ENCODE data around the gene LYPD6B. TPM values are rescaled to one million over a fixed set of nuclear protein-coding genes. Genes with fewer than 3 reads are reported as not detected.

Gene LYPD6B
- total RNA-seq, 1 experiment from 2014 or later = 0.75 TPM

GRCh38 chr2:149064856-149065630, 26.5 kb downstream of the LYPD6B start:
- H3K4me3 ChIP-seq (ENCODE audit: low read length) = no peak overlapping the region
- H3K79me2 ChIP-seq (ENCODE audit: low read length) = no peaks in the 10 kb centered on the region
- DNase-seq = no peak
- H3K9me3 ChIP-seq (ENCODE audit: low read length) = no peaks in the 10 kb centered on the region
- H3K27me3 ChIP-seq (ENCODE audit: low read length) = no peaks in the 10 kb centered on the region
- H3K4me1 ChIP-seq (ENCODE audit: low read length) = no peaks in the 10 kb centered on the region
- H2AFZ ChIP-seq (ENCODE audit: low read length) = no peak overlapping the region
- no peaks in the 10 kb centered on the region for H3K9me2 ChIP-seq (replicated peaks; ENCODE audit: insufficient read depth, low read length)
- H3K9ac ChIP-seq (ENCODE audit: low read length) = no peak overlapping the region
- no peak overlapping the region for H3K4me2 ChIP-seq (ENCODE audit: low read depth, low read length, poor library complexity, severe bottlenecking)
- no peaks in the 10 kb centered on the region for H4K20me1 ChIP-seq (ENCODE audit: insufficient read depth, low read depth, low read length)
- no peaks in the 10 kb centered on the region for H3K36me3 ChIP-seq (ENCODE audit: insufficient read depth, low read length)
- no peak overlapping the region for H3K27ac ChIP-seq (ENCODE audit: low read length)

- H3K27ac ChIP-seq (ENCODE audit: low read length) = no peak overlapping the region
- H3K4me2 ChIP-seq (ENCODE audit: low read depth, low read length, poor library complexity, severe bottlenecking) = no peak overlapping the region
- no peak overlapping the region for H2AFZ ChIP-seq (ENCODE audit: low read length)
These were observed 29.9 kb downstream of the LYPD6B start for GRCh38 chr2:149068225-149068995.

GRCh38 chr2:149068996-149069888, 30.7 kb downstream of the LYPD6B start:
- Histone ChIP-seq H3K79me2 (ENCODE audit: low read length) (no peaks in the 10 kb centered on the region), H3K4me3 (ENCODE audit: low read length) (no peak overlapping the region), H3K9ac (ENCODE audit: low read length) (no peak overlapping the region), H2AFZ (ENCODE audit: low read length) (no peak overlapping the region), H4K20me1 (ENCODE audit: insufficient read depth, low read depth, low read length) (no peaks in the 10 kb centered on the region), H3K4me2 (ENCODE audit: low read depth, low read length, poor library complexity, severe bottlenecking) (no peak overlapping the region), H3K27ac (ENCODE audit: low read length) (no peak overlapping the region), H3K9me3 (ENCODE audit: low read length) (no peaks in the 10 kb centered on the region), H3K4me1 (ENCODE audit: low read length) (no peaks in the 10 kb centered on the region), H3K36me3 (ENCODE audit: insufficient read depth, low read length) (no peaks in the 10 kb centered on the region), H3K9me2 (replicated peaks; ENCODE audit: insufficient read depth, low read length) (no peaks in the 10 kb centered on the region), H3K27me3 (ENCODE audit: low read length) (no peaks in the 10 kb centered on the region)
- no peak for DNase-seq

More at GRCh38 chr2:149068225-149068995, 29.9 kb downstream of the LYPD6B start:
- Histone ChIP-seq H3K79me2 (ENCODE audit: low read length) (no peaks in the 10 kb centered on the region), H3K9ac (ENCODE audit: low read length) (no peak overlapping the region), H3K4me3 (ENCODE audit: low read length) (no peak overlapping the region), H3K36me3 (ENCODE audit: insufficient read depth, low read length) (no peaks in the 10 kb centered on the region), H3K9me3 (ENCODE audit: low read length) (no peaks in the 10 kb centered on the region), H3K27me3 (ENCODE audit: low read length) (no peaks in the 10 kb centered on the region), H3K9me2 (replicated peaks; ENCODE audit: insufficient read depth, low read length) (no peaks in the 10 kb centered on the region), H4K20me1 (ENCODE audit: insufficient read depth, low read depth, low read length) (no peaks in the 10 kb centered on the region), H3K4me1 (ENCODE audit: low read length) (no peaks in the 10 kb centered on the region)
- DNase-seq = no peak

- no peaks in the 10 kb centered on the region for H4K20me1 ChIP-seq (ENCODE audit: insufficient read depth, low read depth, low read length)
- H3K27me3 ChIP-seq (ENCODE audit: low read length) = no peaks in the 10 kb centered on the region
- no peaks in the 10 kb centered on the region for H3K9me3 ChIP-seq (ENCODE audit: low read length)
- no peaks in the 10 kb centered on the region for H3K79me2 ChIP-seq (ENCODE audit: low read length)
- DNase-seq = no peak
- no peaks in the 10 kb centered on the region for H3K36me3 ChIP-seq (ENCODE audit: insufficient read depth, low read length)
- H3K4me2 ChIP-seq (ENCODE audit: low read depth, low read length, poor library complexity, severe bottlenecking) = no peak overlapping the region
- H2AFZ ChIP-seq (ENCODE audit: low read length) = no peak overlapping the region
- no peak overlapping the region for H3K4me3 ChIP-seq (ENCODE audit: low read length)
- H3K27ac ChIP-seq (ENCODE audit: low read length) = no peak overlapping the region
- no peaks in the 10 kb centered on the region for H3K4me1 ChIP-seq (ENCODE audit: low read length)
- no peaks in the 10 kb centered on the region for H3K9me2 ChIP-seq (replicated peaks; ENCODE audit: insufficient read depth, low read length)
- no peak overlapping the region for H3K9ac ChIP-seq (ENCODE audit: low read length)
These were observed 32.3 kb downstream of the LYPD6B start for GRCh38 chr2:149070681-149071320.

GRCh38 chr2:149075105-149075504, 36.6 kb downstream of the LYPD6B start:
- no peaks in the 10 kb centered on the region for H4K20me1 ChIP-seq (ENCODE audit: insufficient read depth, low read depth, low read length)
- H3K4me3 ChIP-seq (ENCODE audit: low read length) = no peak overlapping the region
- H3K9me3 ChIP-seq (ENCODE audit: low read length) = no peaks in the 10 kb centered on the region
- H3K9me2 ChIP-seq (replicated peaks; ENCODE audit: insufficient read depth, low read length) = no peaks in the 10 kb centered on the region
- no peak overlapping the region for H3K27ac ChIP-seq (ENCODE audit: low read length)
- DNase-seq = no peak
- H3K4me1 ChIP-seq (ENCODE audit: low read length) = no peaks in the 10 kb centered on the region
- no peaks in the 10 kb centered on the region for H3K79me2 ChIP-seq (ENCODE audit: low read length)
- no peaks in the 10 kb centered on the region for H3K27me3 ChIP-seq (ENCODE audit: low read length)
- H3K9ac ChIP-seq (ENCODE audit: low read length) = no peak overlapping the region
- H2AFZ ChIP-seq (ENCODE audit: low read length) = no peak overlapping the region
- H3K4me2 ChIP-seq (ENCODE audit: low read depth, low read length, poor library complexity, severe bottlenecking) = no peak overlapping the region
- H3K36me3 ChIP-seq (ENCODE audit: insufficient read depth, low read length) = no peaks in the 10 kb centered on the region

GRCh38 chr2:149075853-149076252, 37.4 kb downstream of the LYPD6B start:
- Histone ChIP-seq H2AFZ (ENCODE audit: low read length) (no peak overlapping the region), H3K4me2 (ENCODE audit: low read depth, low read length, poor library complexity, severe bottlenecking) (no peak overlapping the region), H3K27me3 (ENCODE audit: low read length) (no peaks in the 10 kb centered on the region), H3K27ac (ENCODE audit: low read length) (no peak overlapping the region), H3K9me2 (replicated peaks; ENCODE audit: insufficient read depth, low read length) (no peaks in the 10 kb centered on the region), H3K9me3 (ENCODE audit: low read length) (no peaks in the 10 kb centered on the region), H4K20me1 (ENCODE audit: insufficient read depth, low read depth, low read length) (no peaks in the 10 kb centered on the region), H3K4me3 (ENCODE audit: low read length) (no peak overlapping the region), H3K9ac (ENCODE audit: low read length) (no peak overlapping the region), H3K79me2 (ENCODE audit: low read length) (no peaks in the 10 kb centered on the region), H3K4me1 (ENCODE audit: low read length) (no peaks in the 10 kb centered on the region), H3K36me3 (ENCODE audit: insufficient read depth, low read length) (no peaks in the 10 kb centered on the region)
- DNase-seq = no peak

GRCh38 chr2:149076863-149077412, 38.4 kb downstream of the LYPD6B start:
- Histone ChIP-seq H3K9me2 (replicated peaks; ENCODE audit: insufficient read depth, low read length) (no peaks in the 10 kb centered on the region), H3K4me2 (ENCODE audit: low read depth, low read length, poor library complexity, severe bottlenecking) (no peak overlapping the region), H2AFZ (ENCODE audit: low read length) (no peak overlapping the region), H3K27ac (ENCODE audit: low read length) (no peak overlapping the region), H3K4me1 (ENCODE audit: low read length) (no peaks in the 10 kb centered on the region), H3K4me3 (ENCODE audit: low read length) (no peak overlapping the region), H3K79me2 (ENCODE audit: low read length) (no peaks in the 10 kb centered on the region), H3K27me3 (ENCODE audit: low read length) (no peaks in the 10 kb centered on the region), H3K36me3 (ENCODE audit: insufficient read depth, low read length) (no peaks in the 10 kb centered on the region), H4K20me1 (ENCODE audit: insufficient read depth, low read depth, low read length) (no peaks in the 10 kb centered on the region), H3K9me3 (ENCODE audit: low read length) (no peaks in the 10 kb centered on the region), H3K9ac (ENCODE audit: low read length) (no peak overlapping the region)
- no peak for DNase-seq
